ENCODE data around the gene KRTAP4-12.

GRCh38 chr17:41098481-41098880 lies 25.5 kb downstream of the KRTAP4-12 start:
- TF ChIP-seq ZNF416 (CRISPR knock-in tag; IDR thresholded peaks at IDR 0.05) (no peak), ZNF423 (CRISPR knock-in tag; IDR thresholded peaks at IDR 0.05) (no peak), CREM (CRISPR knock-in tag; IDR thresholded peaks at IDR 0.05) (no peak), JUN (CRISPR knock-in tag; IDR thresholded peaks at IDR 0.05) (no peak), CTCF (IDR thresholded peaks at IDR 0.05) (no peak), CBFB (CRISPR knock-in tag; IDR thresholded peaks at IDR 0.05; ENCODE audit: low read depth) (no peak), HMGXB4 (CRISPR knock-in tag; IDR thresholded peaks at IDR 0.05) (no peak), USF1 (CRISPR knock-in tag; IDR thresholded peaks at IDR 0.05) (no peak), SOX15 (CRISPR knock-in tag; IDR thresholded peaks at IDR 0.05) (no peak), IRF1 (CRISPR knock-in tag; IDR thresholded peaks at IDR 0.05) (no peak), PREB (CRISPR knock-in tag; IDR thresholded peaks at IDR 0.05; ENCODE audit: borderline replicate concordance) (no peak), NFYB (CRISPR knock-in tag; conservative IDR thresholded peaks at IDR 0.05; ENCODE audit: low read depth) (no peak)
- TF ChIP-seq, protein P1, sequence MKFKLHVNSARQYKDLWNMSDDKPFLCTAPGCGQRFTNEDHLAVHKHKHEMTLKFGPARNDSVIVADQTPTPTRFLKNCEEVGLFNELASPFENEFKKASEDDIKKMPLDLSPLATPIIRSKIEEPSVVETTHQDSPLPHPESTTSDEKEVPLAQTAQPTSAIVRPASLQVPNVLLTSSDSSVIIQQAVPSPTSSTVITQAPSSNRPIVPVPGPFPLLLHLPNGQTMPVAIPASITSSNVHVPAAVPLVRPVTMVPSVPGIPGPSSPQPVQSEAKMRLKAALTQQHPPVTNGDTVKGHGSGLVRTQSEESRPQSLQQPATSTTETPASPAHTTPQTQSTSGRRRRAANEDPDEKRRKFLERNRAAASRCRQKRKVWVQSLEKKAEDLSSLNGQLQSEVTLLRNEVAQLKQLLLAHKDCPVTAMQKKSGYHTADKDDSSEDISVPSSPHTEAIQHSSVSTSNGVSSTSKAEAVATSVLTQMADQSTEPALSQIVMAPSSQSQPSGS (CRISPR knock-in tag; IDR thresholded peaks at IDR 0.05; ENCODE audit: borderline replicate concordance, low read depth): no peak

Measured in WTC11 (cell line).